LNCaP clone FGC (cell line): ENCODE results near the gene AIFM2.

Experiments used
- DNase-seq: peaks from one replicate; pipeline ENCODE4 v3.0.0-alpha.2; 2011; ENCODE audit warnings: low read depth
- H3K4me3 ChIP-seq: 2 replicates; pipeline ENCODE4 v1.5.1; 2011; ENCODE audit warnings: mild to moderate bottlenecking, low read depth, low read length, control low read depth
- TF ChIP-seq, protein P1 (sequence below): IDR thresholded peaks from 2 replicates; pipeline ENCODE4 v1.5.1; 2012; ENCODE audit warnings: mild to moderate bottlenecking; ENCODE audit not compliant: control insufficient read depth, insufficient read depth; ENCODE audit errors: extremely low read depth

Gene AIFM2

DNA sequence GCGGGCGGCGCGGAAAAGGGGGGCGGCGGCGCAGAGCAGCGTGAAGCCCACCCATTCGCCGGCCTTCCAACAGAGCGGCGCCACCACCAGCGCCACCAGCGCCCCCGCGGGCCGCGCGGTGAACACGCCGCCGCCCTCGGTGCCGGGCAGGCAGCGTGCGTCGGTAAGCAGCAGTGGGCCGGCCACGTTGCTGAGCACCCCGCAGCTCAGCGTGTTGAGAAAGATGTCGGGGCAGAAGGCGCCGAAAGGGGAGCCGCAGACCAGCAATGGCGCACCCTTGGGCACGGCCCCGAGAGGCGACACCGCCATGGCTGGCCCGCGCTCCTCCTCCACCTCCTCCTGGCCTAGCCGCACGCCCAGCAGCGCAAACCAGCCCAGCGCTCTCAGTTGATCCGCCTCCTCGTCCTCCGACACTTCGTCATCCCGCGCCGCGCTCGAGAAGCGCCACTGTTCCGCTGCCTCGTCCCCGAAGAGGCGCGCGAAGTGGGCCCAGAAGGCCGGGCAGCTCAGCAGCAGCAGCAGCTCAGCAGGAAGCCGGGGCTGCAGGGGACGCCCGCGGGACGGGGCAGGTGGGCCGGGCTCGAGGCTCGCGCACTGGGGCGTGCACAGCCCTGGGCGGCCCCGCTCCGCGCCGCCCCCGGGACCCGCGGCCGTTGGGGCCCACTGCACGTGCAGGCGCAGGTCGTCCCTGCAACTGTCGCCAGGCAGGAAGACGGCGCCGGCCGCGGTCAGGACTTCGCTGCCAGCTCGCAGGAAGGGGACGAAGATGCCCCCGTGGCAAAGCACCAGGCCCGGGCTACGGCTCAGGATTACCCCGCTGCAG, 13.3 kb upstream of the AIFM2 start:
- H3K4me3 ChIP-seq = peak overlapping the region; percentile 71
- DNase-seq = peak; percentile 18
- TF ChIP-seq, protein P1, sequence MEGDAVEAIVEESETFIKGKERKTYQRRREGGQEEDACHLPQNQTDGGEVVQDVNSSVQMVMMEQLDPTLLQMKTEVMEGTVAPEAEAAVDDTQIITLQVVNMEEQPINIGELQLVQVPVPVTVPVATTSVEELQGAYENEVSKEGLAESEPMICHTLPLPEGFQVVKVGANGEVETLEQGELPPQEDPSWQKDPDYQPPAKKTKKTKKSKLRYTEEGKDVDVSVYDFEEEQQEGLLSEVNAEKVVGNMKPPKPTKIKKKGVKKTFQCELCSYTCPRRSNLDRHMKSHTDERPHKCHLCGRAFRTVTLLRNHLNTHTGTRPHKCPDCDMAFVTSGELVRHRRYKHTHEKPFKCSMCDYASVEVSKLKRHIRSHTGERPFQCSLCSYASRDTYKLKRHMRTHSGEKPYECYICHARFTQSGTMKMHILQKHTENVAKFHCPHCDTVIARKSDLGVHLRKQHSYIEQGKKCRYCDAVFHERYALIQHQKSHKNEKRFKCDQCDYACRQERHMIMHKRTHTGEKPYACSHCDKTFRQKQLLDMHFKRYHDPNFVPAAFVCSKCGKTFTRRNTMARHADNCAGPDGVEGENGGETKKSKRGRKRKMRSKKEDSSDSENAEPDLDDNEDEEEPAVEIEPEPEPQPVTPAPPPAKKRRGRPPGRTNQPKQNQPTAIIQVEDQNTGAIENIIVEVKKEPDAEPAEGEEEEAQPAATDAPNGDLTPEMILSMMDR = peak; percentile 69

DNA sequence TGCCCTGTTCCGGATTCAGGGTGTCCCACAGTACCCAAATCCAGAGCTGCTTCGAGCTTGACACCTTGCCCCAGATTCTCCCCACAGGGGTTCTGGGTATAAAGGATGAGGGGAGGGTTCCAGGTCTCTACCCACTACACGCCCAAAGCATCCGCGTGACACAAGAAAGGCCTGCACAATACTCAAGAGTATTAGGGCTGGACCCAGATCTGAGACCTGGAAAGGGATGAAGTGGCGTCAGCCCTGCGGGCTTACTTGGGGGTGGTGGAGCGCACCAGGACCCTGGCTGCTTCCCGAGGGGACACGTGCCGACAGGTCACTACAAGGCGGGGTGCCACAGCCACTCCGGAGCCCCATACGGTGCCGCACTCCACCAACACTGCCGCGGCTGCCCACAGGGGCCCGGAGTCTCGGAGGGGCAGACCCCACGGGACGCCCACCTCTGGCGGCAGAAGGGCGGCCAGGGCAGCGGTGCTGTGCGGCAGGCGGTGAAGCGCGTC, 12.6 kb upstream of the AIFM2 start:
- no peak for DNase-seq
- H3K4me3 ChIP-seq = peak overlapping the region; percentile 71
- TF ChIP-seq, protein P1 = no peak

DNA sequence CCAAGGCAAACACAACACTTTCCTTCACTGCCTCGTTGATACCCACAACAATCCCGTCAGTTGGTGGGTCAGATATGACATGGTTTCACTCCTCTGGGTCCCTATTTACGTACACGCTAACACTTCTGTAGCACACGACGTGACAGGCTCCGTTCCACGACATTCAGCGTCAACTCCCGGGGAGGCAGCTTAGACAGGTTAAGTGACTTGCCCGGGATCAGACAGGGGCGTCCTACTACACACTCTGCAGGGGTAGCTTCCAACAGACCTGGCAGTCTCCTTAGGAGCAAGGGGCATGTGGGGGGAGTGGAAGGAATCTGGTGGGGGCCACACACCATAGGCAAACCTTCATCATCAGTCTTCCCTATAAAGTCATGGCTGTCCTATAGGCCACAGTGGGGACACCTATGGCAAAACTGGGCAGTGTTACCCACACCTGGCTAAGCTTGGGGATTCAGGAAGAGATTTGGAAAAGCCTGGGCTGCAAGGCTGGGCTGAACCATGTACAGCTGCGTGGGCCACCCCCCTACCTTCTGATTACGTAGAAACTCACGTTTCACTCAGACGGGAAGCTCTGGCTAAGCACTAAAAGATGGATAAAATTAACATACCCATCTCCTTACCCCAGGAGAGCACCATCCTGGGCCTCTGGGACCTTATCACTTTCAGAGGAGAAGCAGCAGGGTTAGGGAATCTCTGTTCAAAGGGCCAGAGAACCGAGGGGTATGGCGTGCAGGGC, 11.9 kb upstream of the AIFM2 start:
- no peak for DNase-seq
- TF ChIP-seq, protein P1 = no peak
- H3K4me3 ChIP-seq = peak overlapping the region; percentile 71

DNA sequence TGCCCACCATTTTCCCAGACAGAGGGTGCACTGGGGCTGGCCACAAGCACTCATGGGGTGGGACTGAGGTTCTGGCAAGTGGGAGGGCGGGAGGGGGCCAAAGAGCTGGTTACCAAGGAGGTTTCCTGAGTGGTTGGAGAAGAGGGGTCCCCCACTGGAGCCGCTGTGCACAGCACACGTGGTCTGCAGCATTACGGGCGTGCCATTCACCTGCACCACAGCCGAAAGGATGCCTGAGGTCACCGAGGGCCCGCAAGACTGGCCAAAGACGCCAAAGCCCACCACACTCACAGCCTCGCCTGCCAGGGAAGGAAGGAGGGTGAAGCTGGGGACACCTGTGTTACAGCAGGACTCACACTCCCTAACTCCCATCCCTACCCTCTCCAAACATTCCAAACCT, 9.9 kb upstream of the AIFM2 start:
- no peak overlapping the region for H3K4me3 ChIP-seq
- TF ChIP-seq, protein P1 = no peak
- no peak for DNase-seq

DNA sequence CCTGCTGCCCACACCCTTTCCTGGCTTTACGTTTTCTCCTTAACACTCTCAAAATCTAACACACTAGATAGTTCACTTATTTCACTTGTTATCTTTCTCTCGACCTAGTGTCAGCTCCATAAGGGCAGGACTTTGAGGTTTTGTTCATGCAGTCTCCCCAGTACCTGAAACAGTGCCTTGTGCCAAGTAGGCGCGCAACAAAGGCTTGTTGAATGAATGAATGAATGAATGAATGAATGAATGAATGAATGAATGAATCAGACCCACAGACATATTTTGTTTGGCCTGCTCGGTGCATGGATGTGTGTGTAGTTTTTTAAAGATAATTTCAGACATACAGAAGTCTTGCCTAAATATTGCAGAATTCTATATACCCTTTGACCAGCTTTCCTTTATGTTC, 7.7 kb upstream of the AIFM2 start:
- no peak overlapping the region for H3K4me3 ChIP-seq
- TF ChIP-seq, protein P1 = no peak
- DNase-seq = no peak

DNA sequence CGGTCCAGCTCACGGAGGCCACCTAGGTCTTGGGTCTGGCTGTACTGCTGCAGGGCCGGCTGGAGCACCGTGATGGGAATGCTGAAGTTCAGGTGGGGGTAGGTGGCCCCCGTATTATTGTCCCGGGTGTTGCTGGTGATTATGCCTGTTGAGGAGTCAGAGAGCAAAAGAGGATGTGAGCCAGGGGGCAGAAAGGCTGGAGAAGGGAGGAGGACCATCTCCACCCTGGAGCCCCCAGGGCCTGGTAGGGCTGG, 7.3 kb upstream of the AIFM2 start:
- TF ChIP-seq, protein P1 = no peak
- no peak for DNase-seq
- no peak overlapping the region for H3K4me3 ChIP-seq
